RCC 7860 (cell line): ENCODE data around the gene DIP2A.
A peak's percentile ranks its signal among the peaks of the same experiment; 100 is the strongest.

Experiments
- DNase-seq: peaks from one replicate; pipeline ENCODE4 v3.0.0-alpha.2; 2015; ENCODE audit warnings: low spot score
- FAIRE-seq: peaks from 2 replicates; lab custom pipeline; 2012; peaks lifted over from hg19 to GRCh38; lab: Jason Lieb, UNC

Gene DIP2A

DNA sequence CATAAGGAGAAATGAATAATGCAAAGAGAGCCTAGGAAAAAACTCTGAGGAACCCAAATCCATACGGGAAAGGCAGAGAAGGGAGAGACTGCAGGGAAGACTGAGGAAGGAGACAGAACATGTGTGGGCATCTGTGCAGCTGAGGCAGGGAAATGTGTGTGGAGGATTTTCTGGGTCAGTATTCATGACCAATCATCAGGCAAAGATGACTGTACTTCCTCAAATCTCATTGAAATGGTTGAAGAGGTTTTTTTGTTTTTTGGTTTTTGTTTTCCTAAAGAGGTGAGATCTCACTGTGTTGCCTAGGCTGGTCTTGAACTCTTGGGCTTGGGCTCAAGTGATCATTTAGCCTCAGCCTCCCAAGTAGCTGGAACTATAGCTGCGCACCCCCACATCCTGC, 15.7 kb downstream of the DIP2A start:
- FAIRE-seq (no peak), DNase-seq (no peak)

DNA sequence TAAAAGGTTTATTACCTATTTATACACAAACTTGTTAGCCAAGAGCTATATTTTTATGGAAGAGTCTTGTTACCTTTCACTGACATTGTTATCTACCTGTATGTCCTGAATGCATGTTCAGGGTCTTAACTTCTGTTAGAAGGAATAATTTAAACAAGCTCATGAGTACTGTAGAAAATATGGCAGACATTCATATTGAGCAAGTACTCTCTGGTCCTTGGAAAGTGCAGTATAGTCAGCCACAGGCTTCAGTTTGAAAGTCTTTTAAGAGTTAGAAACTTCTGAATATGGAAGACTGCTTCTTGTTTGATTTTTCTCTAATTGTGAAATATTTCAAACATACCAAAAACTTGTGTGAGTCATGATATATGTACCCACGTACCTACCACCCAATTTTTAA, 16.6 kb downstream of the DIP2A start:
- no peak for FAIRE-seq
- no peak for DNase-seq

GRCh38 chr21:46477765-46478164, 19.1 kb downstream of the DIP2A start:
- DNase-seq: no peak
- no peak for FAIRE-seq

DNA sequence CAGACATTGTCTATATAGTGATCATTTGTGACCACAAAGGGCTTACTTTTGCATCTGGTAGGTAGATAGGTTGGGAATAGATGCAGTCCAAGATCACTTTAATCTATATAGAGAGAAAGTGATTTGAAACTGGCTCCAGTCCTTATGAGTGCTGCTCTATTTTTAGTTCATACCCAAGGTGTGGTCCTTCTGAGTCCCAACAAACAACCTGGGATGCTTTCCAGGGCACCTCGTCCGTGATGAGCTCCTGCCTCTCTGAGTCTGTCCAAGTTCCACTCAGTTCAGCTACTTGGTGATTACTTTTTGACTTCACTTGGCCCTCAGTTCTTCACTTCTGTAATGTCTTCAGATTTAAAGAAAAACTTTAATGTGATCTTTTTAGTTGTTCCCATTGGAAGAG, 20.2 kb downstream of the DIP2A start:
- FAIRE-seq: no peak
- no peak for DNase-seq

- DNase-seq (no peak), FAIRE-seq (no peak)
These were observed 21.8 kb downstream of the DIP2A start for GRCh38 chr21:46480466-46480865.

- DNase-seq: no peak
- FAIRE-seq: no peak
These were observed 23.6 kb downstream of the DIP2A start for GRCh38 chr21:46482225-46482845.

- FAIRE-seq (no peak), DNase-seq (no peak)
These were observed 24.1 kb downstream of the DIP2A start for GRCh38 chr21:46482846-46483231.

DNA sequence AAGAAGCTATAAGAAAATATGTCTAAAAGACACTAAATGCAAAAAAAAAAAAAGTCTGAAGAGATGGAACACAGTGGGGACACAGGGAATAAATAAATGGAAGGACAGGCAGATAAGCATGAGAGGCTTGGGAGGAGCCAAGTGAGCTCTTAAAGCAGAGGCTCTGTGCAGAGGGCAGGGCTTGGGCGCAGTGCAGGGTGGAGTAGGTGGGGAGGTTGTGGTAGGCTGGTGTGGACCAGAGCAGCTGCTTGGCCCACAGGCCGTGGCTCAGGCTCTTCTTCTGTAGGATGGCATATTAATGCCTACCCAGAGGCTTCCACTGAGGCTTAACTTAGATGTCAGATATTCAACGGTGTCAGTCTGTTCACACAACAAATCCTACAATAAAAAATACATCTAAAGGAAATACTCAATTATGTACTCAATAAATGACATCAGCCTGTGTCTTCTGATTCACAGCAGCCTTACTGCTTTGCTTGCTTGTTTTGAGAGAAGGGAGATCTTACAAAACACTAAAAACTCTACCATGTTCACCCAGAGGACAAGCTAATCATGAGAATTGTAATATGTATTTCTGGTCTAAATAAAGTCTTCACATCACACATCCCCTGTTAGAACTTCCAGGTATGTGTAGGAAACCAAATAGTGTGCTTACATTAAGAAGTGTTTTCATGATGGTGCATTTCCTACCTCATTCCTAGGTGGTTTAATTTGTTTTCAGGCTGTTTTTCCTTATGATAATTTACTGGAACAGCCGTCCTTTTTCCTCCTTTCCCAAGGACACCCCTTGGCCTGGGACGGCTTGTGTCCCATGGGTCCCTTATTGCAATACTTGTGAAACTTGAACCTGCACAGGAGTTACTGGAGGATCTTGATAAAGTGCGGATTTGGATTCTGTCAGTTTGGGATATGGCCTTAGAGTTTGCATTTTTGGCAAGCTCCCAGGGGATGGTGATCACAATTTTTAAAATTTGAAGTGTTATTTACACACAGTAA, 24.9 kb downstream of the DIP2A start:
- no peak for DNase-seq
- no peak for FAIRE-seq

DNA sequence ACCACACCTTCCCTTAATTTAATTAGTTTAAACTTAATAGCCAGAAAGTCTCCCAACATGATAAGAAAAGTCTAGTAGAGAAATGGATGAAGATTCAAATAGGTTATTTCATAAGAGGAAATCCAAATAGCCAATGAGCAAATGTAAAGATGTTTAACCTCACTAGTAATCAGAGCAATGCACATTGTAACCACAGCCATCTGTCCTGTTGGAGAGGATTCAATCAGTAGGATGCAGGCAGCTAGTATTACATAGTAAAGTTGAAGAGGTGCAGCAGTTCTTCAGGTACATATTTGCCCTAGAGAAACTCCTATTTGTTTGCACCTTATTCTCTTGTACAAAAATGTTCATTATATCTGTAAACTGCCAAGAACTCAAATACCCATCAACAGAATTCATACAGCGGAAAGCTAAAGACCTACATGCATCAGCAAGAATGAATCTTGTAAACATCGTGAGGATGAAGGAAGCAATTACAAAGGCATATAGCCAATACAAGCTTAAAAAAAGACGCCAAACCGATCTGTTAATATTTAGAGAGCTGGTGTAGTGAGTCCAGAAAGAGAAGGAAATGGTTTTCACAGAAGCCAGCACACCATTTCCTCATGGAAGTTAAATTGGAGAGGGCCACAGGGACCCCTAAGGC, 27.9 kb downstream of the DIP2A start:
- DNase-seq (no peak), FAIRE-seq (no peak)

DNA sequence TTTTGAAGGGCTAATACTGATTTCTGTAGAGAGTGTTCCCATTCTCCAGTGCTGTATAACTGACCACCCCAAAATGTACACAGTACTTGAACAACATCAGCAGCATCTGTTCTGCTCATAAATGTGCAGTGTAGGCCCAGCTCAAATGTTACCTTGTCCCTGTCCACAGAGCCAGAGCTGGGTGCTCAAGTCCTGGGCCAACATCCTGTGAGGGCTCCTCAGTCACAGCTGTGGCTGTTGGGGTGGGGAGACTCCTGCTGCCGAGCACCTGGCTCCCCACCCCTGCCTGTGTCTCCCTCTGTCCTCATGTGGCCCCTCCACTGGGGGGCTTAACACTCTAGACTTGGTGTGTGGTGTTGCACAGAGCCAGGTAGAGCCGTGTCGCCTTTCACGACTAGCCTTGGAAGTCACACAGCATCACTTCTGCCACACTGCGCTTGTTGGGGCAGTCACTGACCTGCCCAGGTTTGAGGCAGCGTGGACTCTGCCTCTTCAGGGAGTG, 30.5 kb downstream of the DIP2A start:
- DNase-seq: no peak
- no peak for FAIRE-seq

DNA sequence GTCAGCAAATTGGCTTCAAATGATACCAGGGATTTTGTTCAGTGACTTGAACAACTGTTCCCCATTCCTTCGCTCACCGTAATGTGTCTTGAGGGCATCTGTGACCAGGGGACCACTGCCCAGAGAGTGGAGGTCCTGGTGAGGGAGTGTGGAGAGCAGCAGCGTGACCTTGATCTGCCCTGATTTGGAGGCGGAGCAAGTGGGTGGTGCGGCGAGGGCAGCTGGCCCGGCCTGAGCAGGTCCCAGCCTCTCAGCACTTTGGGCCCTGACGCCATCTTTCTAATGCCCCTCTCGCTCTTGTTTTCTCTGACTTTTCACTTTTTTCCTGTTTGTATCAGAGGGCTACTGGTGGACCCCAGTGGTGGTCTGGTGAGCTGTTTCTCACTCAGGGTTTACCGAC, 31.1 kb downstream of the DIP2A start:
- FAIRE-seq (no peak), DNase-seq (no peak)

DNA sequence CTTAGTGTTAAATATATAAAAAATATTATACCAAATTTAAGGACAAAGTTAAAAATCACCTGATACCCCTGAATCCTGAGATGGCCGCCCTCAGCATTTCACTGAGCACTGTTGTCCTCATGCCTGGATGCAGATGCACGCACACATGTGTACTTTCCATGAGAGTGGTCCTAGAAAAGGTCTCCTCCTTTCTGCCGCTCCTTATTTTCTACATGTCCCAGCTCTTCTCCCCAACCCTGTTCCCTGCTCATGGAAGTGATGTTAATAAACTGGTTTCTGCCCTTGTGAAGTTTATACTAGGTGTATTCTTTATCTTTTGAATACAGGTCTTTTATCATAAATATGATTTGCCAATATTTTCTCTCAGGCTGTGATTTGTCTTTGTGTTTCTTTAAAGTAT, 32.9 kb downstream of the DIP2A start:
- no peak for DNase-seq
- no peak for FAIRE-seq

DNA sequence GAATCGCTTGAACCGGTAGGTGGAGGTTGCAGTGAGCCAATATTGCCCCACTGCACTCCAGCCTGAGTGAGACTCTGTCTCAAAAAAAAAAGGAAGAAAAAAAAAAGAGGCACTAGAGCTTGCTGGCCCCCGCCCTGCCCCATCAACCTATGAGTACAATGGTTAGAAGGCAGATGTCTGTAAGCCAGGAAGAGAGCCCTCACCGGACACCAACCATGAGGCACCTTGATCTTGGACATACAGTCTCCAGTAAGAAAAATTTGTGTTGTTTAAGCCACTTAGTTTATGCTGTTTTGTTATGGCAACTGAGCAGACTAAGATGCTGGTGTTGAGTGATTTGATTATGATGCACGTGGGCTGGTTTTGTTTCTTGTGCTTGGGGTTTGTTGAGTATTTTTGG, 34.2 kb downstream of the DIP2A start:
- FAIRE-seq (no peak), DNase-seq (no peak)

- no peak for FAIRE-seq
- no peak for DNase-seq
These were observed 35.1 kb downstream of the DIP2A start for GRCh38 chr21:46493828-46494227.

- FAIRE-seq: peak; percentile 29
These were observed 39.8 kb downstream of the DIP2A start for GRCh38 chr21:46498335-46499050.

GRCh38 chr21:46500224-46500861, 41.7 kb downstream of the DIP2A start:
- DNase-seq (no peak), FAIRE-seq (peak; percentile 80)

More at GRCh38 chr21:46498335-46499050, 39.8 kb downstream of the DIP2A start:
- peak; percentile 70 for DNase-seq

DNA sequence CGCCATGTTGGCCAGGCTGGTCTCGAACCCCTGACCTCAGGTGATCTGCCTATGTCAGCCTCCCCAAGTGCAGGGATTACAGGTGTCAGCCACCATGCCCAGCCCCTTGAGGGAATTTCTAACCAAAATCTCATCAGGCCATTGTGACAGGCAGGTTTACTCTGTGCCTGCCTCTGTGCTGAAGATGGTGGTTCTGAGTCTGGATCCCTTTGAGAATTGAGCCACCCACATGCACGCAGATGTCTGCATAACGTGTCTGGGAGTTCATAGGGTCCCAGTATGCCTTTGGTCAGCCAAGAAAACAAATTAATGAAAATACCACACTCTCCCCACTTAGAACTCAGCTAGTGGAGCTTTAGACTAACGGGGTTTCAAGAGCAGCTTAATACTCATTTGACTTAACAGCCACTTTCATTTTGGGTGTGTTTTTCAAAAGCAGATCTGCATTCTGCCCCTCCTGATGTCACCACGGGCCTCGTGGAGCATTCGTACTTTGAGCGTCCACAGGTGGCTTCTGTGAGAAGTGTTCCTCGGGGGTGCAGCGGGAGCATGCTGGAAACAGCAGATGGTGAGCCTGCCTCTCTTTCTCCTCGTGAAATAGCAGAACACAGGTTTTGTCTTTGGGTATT, 45.3 kb downstream of the DIP2A start:
- FAIRE-seq (no peak), DNase-seq (no peak)

GRCh38 chr21:46504666-46505065, 46.0 kb downstream of the DIP2A start:
- FAIRE-seq: no peak
- DNase-seq: no peak

DNA sequence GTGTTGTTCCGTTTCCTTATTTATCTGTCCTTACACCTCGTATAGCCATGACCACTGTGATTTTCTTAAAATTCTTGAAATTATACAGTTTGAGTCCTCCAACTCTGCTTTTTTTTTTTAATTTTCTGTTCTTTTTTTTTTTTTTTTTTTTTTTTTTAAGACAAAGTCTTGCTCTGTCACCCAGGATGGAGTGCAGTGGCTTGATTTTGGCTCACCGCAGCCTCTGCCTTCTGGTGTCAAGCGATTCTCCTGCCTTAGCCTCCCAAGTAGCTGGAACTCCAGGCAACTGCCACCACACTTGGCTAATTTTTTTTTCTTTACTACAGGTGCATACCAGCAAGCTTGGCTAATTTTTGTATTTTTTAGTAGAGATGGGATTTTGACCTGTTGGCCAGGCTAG, 48.9 kb downstream of the DIP2A start:
- FAIRE-seq: no peak
- DNase-seq: no peak
